SU-DHL-6 (cell line): ENCODE results near the gene PLCB1.

Experiments used
- H2AFZ ChIP-seq: fragments of 200-600 bp; sonication (generic); 2 replicates; pipeline ENCODE4 v1.6.1; 2014; ENCODE audit warnings: low read depth, mild to moderate bottlenecking, moderate library complexity, mixed read lengths, antibody characterized with exemption, low read length; ENCODE audit not compliant: severe bottlenecking
- H3F3A ChIP-seq: fragments of 200-600 bp; shearing (Covaris generic); 2 replicates; pipeline ENCODE4 v1.6.0; 2016; ENCODE audit warnings: antibody characterized with exemption, mild to moderate bottlenecking; ENCODE audit not compliant: insufficient read depth
- H3K27ac ChIP-seq: fragments of 200-600 bp; sonication (generic); 2 replicates; pipeline ENCODE4 v1.5.1; 2016; ENCODE audit warnings: low read depth, mild to moderate bottlenecking, low read length, moderate library complexity, mixed read lengths
- H3K27me3 ChIP-seq: fragments of 200-600 bp; sonication (generic), shearing (Covaris generic); 2 replicates; pipeline ENCODE4 v1.6.0; 2014; ENCODE audit warnings: mild to moderate bottlenecking, low read length
- H3K36me3 ChIP-seq: fragments of 200-600 bp; sonication (generic); 2 replicates; pipeline ENCODE4 v1.6.1; 2014; ENCODE audit warnings: mild to moderate bottlenecking, low read length, mixed read lengths
- H3K4me2 ChIP-seq: fragments of 300-600, 200-600 bp; shearing (Covaris generic), sonication (generic); 2 replicates; pipeline ENCODE4 v1.6.0; 2014; ENCODE audit warnings: low read length, low read depth, mild to moderate bottlenecking; ENCODE audit not compliant: poor library complexity, severe bottlenecking
- H3K4me3 ChIP-seq: fragments of 200-600 bp; sonication (generic); 2 replicates; pipeline ENCODE4 v1.5.1; 2014; ENCODE audit warnings: antibody characterized with exemption, low read length, mild to moderate bottlenecking, mixed read lengths; ENCODE audit not compliant: insufficient read depth, poor library complexity, severe bottlenecking
- H3K79me2 ChIP-seq: fragments of 200-600 bp; sonication (generic); 2 replicates; pipeline ENCODE4 v1.6.1; 2014; ENCODE audit warnings: mild to moderate bottlenecking, low read length, moderate library complexity; ENCODE audit not compliant: insufficient read depth
- H3K9ac ChIP-seq: fragments of 200-600 bp; sonication (generic); 2 replicates; pipeline ENCODE4 v1.7.0; 2014; ENCODE audit warnings: mild to moderate bottlenecking, low read length
- H3K9me2 ChIP-seq: fragments of 200-600 bp; sonication (generic); replicated peaks from 2 replicates; pipeline ENCODE4 v1.6.1; 2014; ENCODE audit warnings: low read length; ENCODE audit not compliant: insufficient read depth
- H3K9me3 ChIP-seq: fragments of 200-600 bp; sonication (generic); 2 replicates; pipeline ENCODE4 v1.6.1; 2014; ENCODE audit warnings: low read length, mixed read lengths; ENCODE audit not compliant: insufficient read depth
- H4K20me1 ChIP-seq: fragments of 200-600 bp; sonication (generic); 2 replicates; pipeline ENCODE4 v1.6.1; 2014; ENCODE audit warnings: low read depth, mild to moderate bottlenecking, antibody characterized with exemption, low read length, moderate library complexity, mixed read lengths
- CTCF ChIP-seq: fragments of 200-600 bp; sonication (generic); IDR thresholded peaks from one replicate; pipeline ENCODE4 v1.5.1; 2017; ENCODE audit warnings: antibody characterized with exemption, mild to moderate bottlenecking, low read length, moderate library complexity; ENCODE audit not compliant: insufficient read depth, poor library complexity, severe bottlenecking
- EZH2phosphoT487 ChIP-seq: fragments of 200-600 bp; sonication (generic), shearing (Covaris generic); conservative IDR thresholded peaks from 2 replicates; pipeline ENCODE4 v1.6.1; 2018; ENCODE audit warnings: mild to moderate bottlenecking, antibody characterized with exemption, low read length, moderate library complexity, mixed read lengths

PLCB1 gene

GRCh38 chr20:8523684-8524083 is 391.6 kb downstream of the PLCB1 start:
- Histone ChIP-seq H3K27me3 (no peaks in the 10 kb centered on the region), H3K4me3 (no peak overlapping the region), H3K79me2 (no peaks in the 10 kb centered on the region), H3K9me3 (no peaks in the 10 kb centered on the region), H4K20me1 (no peaks in the 10 kb centered on the region), H3K36me3 (no peaks in the 10 kb centered on the region), H3K9me2 (no peaks in the 10 kb centered on the region), H3K9ac (no peak overlapping the region), H3F3A (no peaks in the 10 kb centered on the region), H2AFZ (no peak overlapping the region), H3K4me2 (no peak overlapping the region), H3K27ac (no peak overlapping the region)
- TF ChIP-seq CTCF (no peak), EZH2phosphoT487 (no peak)

- Histone ChIP-seq H3K36me3 (no peaks in the 10 kb centered on the region), H3K27me3 (no peaks in the 10 kb centered on the region), H3K9me3 (no peaks in the 10 kb centered on the region), H3K9me2 (no peaks in the 10 kb centered on the region), H2AFZ (no peak overlapping the region), H3K4me3 (no peak overlapping the region), H3F3A (no peaks in the 10 kb centered on the region), H3K4me2 (no peak overlapping the region), H3K79me2 (no peaks in the 10 kb centered on the region), H3K9ac (no peak overlapping the region), H4K20me1 (no peaks in the 10 kb centered on the region), H3K27ac (no peak overlapping the region)
- no peak for TF ChIP-seq CTCF
- no peak for TF ChIP-seq EZH2phosphoT487
These were observed 392.3 kb downstream of the PLCB1 start for GRCh38 chr20:8524101-8525016.

- Histone ChIP-seq H3K4me3 (no peak overlapping the region), H3K9me3 (no peaks in the 10 kb centered on the region), H3K36me3 (no peaks in the 10 kb centered on the region), H3K9ac (no peak overlapping the region), H3K9me2 (no peaks in the 10 kb centered on the region), H3K4me2 (no peak overlapping the region), H3K27ac (no peak overlapping the region), H3K79me2 (no peaks in the 10 kb centered on the region), H3F3A (no peaks in the 10 kb centered on the region), H2AFZ (no peak overlapping the region), H3K27me3 (no peaks in the 10 kb centered on the region), H4K20me1 (no peaks in the 10 kb centered on the region)
- no peak for TF ChIP-seq CTCF
These were observed 392.9 kb downstream of the PLCB1 start for GRCh38 chr20:8525017-8525343.
